ENCODE measurements around the gene PGAP1. TPM values are rescaled to one million over a fixed set of nuclear protein-coding genes. Genes with fewer than 3 reads are reported as not detected.

Gene PGAP1
- total and polyA plus RNA-seq, 10 of the 15 experiments (the other 5 are each of a cell fraction or from before 2014, with no cell fraction given), result 0.75 to 4.7 (median 3.0) TPM

DNA sequence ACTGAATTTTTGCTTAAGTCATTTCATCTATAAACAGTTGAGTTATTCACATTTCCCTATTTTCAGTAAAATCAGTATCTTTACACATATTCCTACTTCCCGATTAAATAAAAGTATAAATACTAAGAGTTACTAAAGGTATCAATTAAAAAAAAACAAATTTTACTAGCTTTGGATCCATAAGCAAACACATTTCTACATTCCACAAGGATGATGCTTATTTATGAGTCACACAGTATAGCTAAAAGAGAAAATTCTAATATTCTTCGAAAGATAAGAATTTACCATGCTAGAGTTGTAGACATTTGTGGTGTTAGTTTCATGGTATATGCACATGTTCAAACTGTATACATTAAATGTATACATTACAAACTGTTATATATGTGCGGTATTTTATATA lies 23.7 kb downstream of the PGAP1 start:
- ChIA-PET RAD21 (ENCODE audit: unreplicated experiment) (no interaction called here), CTCF (no interaction called here), POLR2A (no interaction called here), SMC1A (ENCODE audit: uncharacterized antibody, unreplicated experiment) (interaction anchor here (0.8 to 1.4 kb wide), 2 partner anchors 13 to 19 kb away, joined by 3 to 4 read pairs; no protein-coding TSS in a partner anchor)
- 95% methylated on average over 3 of the region's 3 CpGs for WGBS (ENCODE audit: insufficient coverage, insufficient replicate concordance, low lambda C conversion rate, missing lambda C conversion rate)
- Histone ChIP-seq H2AFZ (ENCODE audit: control insufficient read depth, low read depth, low read length) (no peak overlapping the region), H3K27me3 (replicated peaks in 1 of 2; ENCODE audit: control insufficient read depth in 2 of 2, insufficient read depth in 2 of 2, low read length in 1 of 2) (no peaks in the 10 kb centered on the region), H3K4me1 (ENCODE audit: control insufficient read depth, insufficient read depth, low read length) (no peaks in the 10 kb centered on the region), H3K4me3 (no peak overlapping the region), H3K9me3 (replicated peaks; ENCODE audit: control insufficient read depth, insufficient read depth, low read length) (no peaks in the 10 kb centered on the region), H3K79me2 (ENCODE audit: control insufficient read depth, insufficient read depth, low read length) (no peaks in the 10 kb centered on the region), H4K20me1 (ENCODE audit: control insufficient read depth, insufficient read depth) (no peaks in the 10 kb centered on the region), H3K27ac (ENCODE audit: control insufficient read depth, insufficient read depth) (no peak overlapping the region), H3K36me3 (ENCODE audit: control insufficient read depth in 2 of 2, insufficient read depth in 2 of 2, low read length in 1 of 2) (no peaks in the 10 kb centered on the region; a peak in 3 of 4 replicates), H3K4me2 (ENCODE audit: control insufficient read depth, insufficient read depth) (no peak overlapping the region), H3K9ac (ENCODE audit: control insufficient read depth, insufficient read depth, low read length) (no peak overlapping the region)
- ATAC-seq, result no peak
- no peak for FAIRE-seq
- BruUV-seq (replicated peaks), result no TSS peak
- intact Hi-C loops (cut with micrococcal nuclease; ENCODE audit: unreplicated experiment), result no loop called here
- in situ Hi-C loops (cut with MboI), result no loop called here
- no peak for DNase-seq (ENCODE audit: low read depth, low spot score)
- no peak for TF ChIP-seq CHD4 (IDR thresholded peaks at IDR 0.05)
- no peak for TF ChIP-seq SMAD5 (IDR thresholded peaks at IDR 0.05; ENCODE audit: low read depth)
- no peak for TF ChIP-seq ASH2L (IDR thresholded peaks at IDR 0.05; ENCODE audit: borderline replicate concordance, low read depth)
- no peak for TF ChIP-seq IKZF2 (IDR thresholded peaks at IDR 0.05)
- TF ChIP-seq POLR2AphosphoS5 (IDR thresholded peaks at IDR 0.05; ENCODE audit: low read length), result no peak
- no peak for TF ChIP-seq ZNF622 (IDR thresholded peaks at IDR 0.05)
- TF ChIP-seq MTA3 (IDR thresholded peaks at IDR 0.05; ENCODE audit: borderline replicate concordance, low read length), result no peak
- no peak for TF ChIP-seq HDAC6 (IDR thresholded peaks at IDR 0.05; ENCODE audit: unreplicated experiment)
- TF ChIP-seq, protein P1, sequence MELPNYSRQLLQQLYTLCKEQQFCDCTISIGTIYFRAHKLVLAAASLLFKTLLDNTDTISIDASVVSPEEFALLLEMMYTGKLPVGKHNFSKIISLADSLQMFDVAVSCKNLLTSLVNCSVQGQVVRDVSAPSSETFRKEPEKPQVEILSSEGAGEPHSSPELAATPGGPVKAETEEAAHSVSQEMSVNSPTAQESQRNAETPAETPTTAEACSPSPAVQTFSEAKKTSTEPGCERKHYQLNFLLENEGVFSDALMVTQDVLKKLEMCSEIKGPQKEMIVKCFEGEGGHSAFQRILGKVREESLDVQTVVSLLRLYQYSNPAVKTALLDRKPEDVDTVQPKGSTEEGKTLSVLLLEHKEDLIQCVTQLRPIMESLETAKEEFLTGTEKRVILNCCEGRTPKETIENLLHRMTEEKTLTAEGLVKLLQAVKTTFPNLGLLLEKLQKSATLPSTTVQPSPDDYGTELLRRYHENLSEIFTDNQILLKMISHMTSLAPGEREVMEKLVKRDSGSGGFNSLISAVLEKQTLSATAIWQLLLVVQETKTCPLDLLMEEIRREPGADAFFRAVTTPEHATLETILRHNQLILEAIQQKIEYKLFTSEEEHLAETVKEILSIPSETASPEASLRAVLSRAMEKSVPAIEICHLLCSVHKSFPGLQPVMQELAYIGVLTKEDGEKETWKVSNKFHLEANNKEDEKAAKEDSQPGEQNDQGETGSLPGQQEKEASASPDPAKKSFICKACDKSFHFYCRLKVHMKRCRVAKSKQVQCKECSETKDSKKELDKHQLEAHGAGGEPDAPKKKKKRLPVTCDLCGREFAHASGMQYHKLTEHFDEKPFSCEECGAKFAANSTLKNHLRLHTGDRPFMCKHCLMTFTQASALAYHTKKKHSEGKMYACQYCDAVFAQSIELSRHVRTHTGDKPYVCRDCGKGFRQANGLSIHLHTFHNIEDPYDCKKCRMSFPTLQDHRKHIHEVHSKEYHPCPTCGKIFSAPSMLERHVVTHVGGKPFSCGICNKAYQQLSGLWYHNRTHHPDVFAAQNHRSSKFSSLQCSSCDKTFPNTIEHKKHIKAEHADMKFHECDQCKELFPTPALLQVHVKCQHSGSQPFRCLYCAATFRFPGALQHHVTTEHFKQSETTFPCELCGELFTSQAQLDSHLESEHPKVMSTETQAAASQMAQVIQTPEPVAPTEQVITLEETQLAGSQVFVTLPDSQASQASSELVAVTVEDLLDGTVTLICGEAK (IDR thresholded peaks at IDR 0.05; ENCODE audit: borderline replicate concordance), result no peak
- TF ChIP-seq ZSCAN29 (IDR thresholded peaks at IDR 0.05), result no peak
- no peak for TF ChIP-seq KLF5 (IDR thresholded peaks at IDR 0.05; ENCODE audit: partially characterized antibody)
- TF ChIP-seq, protein P2, sequence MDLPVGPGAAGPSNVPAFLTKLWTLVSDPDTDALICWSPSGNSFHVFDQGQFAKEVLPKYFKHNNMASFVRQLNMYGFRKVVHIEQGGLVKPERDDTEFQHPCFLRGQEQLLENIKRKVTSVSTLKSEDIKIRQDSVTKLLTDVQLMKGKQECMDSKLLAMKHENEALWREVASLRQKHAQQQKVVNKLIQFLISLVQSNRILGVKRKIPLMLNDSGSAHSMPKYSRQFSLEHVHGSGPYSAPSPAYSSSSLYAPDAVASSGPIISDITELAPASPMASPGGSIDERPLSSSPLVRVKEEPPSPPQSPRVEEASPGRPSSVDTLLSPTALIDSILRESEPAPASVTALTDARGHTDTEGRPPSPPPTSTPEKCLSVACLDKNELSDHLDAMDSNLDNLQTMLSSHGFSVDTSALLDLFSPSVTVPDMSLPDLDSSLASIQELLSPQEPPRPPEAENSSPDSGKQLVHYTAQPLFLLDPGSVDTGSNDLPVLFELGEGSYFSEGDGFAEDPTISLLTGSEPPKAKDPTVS (IDR thresholded peaks at IDR 0.05; ENCODE audit: low read depth, low read length), result no peak
- TF ChIP-seq, protein P3, sequence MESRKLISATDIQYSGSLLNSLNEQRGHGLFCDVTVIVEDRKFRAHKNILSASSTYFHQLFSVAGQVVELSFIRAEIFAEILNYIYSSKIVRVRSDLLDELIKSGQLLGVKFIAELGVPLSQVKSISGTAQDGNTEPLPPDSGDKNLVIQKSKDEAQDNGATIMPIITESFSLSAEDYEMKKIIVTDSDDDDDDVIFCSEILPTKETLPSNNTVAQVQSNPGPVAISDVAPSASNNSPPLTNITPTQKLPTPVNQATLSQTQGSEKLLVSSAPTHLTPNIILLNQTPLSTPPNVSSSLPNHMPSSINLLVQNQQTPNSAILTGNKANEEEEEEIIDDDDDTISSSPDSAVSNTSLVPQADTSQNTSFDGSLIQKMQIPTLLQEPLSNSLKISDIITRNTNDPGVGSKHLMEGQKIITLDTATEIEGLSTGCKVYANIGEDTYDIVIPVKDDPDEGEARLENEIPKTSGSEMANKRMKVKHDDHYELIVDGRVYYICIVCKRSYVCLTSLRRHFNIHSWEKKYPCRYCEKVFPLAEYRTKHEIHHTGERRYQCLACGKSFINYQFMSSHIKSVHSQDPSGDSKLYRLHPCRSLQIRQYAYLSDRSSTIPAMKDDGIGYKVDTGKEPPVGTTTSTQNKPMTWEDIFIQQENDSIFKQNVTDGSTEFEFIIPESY (IDR thresholded peaks at IDR 0.05), result no peak
- TF ChIP-seq, protein P4, sequence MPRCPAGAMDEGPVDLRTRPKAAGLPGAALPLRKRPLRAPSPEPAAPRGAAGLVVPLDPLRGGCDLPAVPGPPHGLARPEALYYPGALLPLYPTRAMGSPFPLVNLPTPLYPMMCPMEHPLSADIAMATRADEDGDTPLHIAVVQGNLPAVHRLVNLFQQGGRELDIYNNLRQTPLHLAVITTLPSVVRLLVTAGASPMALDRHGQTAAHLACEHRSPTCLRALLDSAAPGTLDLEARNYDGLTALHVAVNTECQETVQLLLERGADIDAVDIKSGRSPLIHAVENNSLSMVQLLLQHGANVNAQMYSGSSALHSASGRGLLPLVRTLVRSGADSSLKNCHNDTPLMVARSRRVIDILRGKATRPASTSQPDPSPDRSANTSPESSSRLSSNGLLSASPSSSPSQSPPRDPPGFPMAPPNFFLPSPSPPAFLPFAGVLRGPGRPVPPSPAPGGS (IDR thresholded peaks at IDR 0.05; ENCODE audit: borderline replicate concordance, insufficient read depth, low read depth, low read length, poor library complexity, severe bottlenecking), result no peak
- no peak for TF ChIP-seq STAT1 (conservative IDR thresholded peaks at IDR 0.05)
- no peak for TF ChIP-seq CREB1 (IDR thresholded peaks at IDR 0.05; ENCODE audit: low read depth)
- TF ChIP-seq BMI1 (IDR thresholded peaks at IDR 0.05; ENCODE audit: borderline replicate concordance), result no peak

Measured in GM12878 (cell line).